Urinary bladder (tissue), 4 donors: Measurements from ENCODE around the gene PTK7. TPM values are rescaled to one million over a fixed set of nuclear protein-coding genes. Genes with fewer than 3 reads are reported as not detected.
A peak's percentile ranks its signal among the peaks of the same experiment; 100 is the strongest.
"Not testable (repeated sequence)": the region's sequence is repeated elsewhere in the genome, so short reads cannot be mapped to it uniquely, and the experiment has no call there.

ENCODE experiments used
- DNase-seq: peaks from one replicate; pipeline ENCODE4 v3.0.0-alpha.2; 2015; ENCODE audit errors: extremely low spot score
- H3K27ac ChIP-seq: one replicate; pipeline ENCODE4 v1.5.1; 2013; ENCODE audit warnings: low read depth, mild to moderate bottlenecking, moderate library complexity
- H3K36me3 ChIP-seq: one replicate; pipeline ENCODE4 v1.6.1; 2013; ENCODE audit warnings: mild to moderate bottlenecking, moderate library complexity; ENCODE audit not compliant: insufficient read depth
- H3K4me1 ChIP-seq: one replicate; pipeline ENCODE4 v1.6.1; 2013; ENCODE audit warnings: mild to moderate bottlenecking, moderate library complexity; ENCODE audit not compliant: insufficient read depth
- H3K4me3 ChIP-seq: one replicate; pipeline ENCODE4 v1.5.1; 2013; ENCODE audit warnings: low read depth, low read length
- WGBS: extraction: QIAGEN DNeasy Blood & Tissue Kit; methylation state at CpG from one replicate; pipeline ENCODE4 v1.1.7; 2013; 5-methylcytosine and 5-hydroxymethylcytosine counted together
- polyA plus RNA-seq: library from polyadenylated mRNA; stranded (reverse); fragments of 200-250 nt; gene quantifications from one replicate; pipeline ENCODE4 v1.2.3, GENCODE V29; 2013
- total RNA-seq: library from RNA; depleted of rRNA; stranded (reverse); fragments of >200 nt; gene quantifications from one replicate; pipeline ENCODE4 v1.2.3, GENCODE V29; 2014
- donor health status: healthy with polysubstance abuse.
- donor health status: healthy.

PTK7 gene
- total and polyA plus RNA-seq, 2 donors: 49.6 to 89.6 TPM

DNA sequence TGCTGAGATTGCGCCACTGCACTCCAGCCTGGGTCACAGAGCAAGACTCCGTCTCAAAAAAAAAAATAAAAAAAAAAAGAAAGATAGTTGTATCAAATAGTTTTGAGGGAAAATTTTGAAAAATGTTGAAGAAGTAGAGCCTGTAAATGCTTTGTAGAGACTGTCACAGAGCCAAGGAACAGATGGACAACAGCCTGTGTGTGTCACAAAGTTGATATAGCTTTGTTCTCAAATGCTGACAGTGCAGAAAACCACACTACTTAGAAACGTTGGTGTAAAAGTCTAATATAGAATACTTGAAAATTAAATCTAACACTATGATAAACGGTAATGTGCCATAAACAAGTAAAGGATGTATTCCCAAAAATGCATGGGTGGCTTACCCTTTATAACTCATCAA, 25.4 kb downstream of the PTK7 start:
- Histone ChIP-seq H3K4me3 (no peak overlapping the region), H3K36me3 (no peaks in the 10 kb centered on the region), H3K4me1 (no peaks in the 10 kb centered on the region), H3K27ac (no peak overlapping the region)
- no peak for DNase-seq
- 55% methylated on average over 4 of the region's 4 CpGs for WGBS

GRCh38 chr6:43103253-43103876, 27.3 kb downstream of the PTK7 start:
- H3K4me1 ChIP-seq: no peaks in the 10 kb centered on the region
- no peak for DNase-seq
- H3K4me3 ChIP-seq: no peak overlapping the region
- no peak overlapping the region for H3K27ac ChIP-seq
- WGBS: 64% methylated on average over 2 of the region's 2 CpGs
- no peaks in the 10 kb centered on the region for H3K36me3 ChIP-seq

GRCh38 chr6:43105538-43106222, 29.6 kb downstream of the PTK7 start:
- no peak overlapping the region for H3K27ac ChIP-seq
- no peaks in the 10 kb centered on the region for H3K36me3 ChIP-seq
- 95% methylated on average over 9 of the region's 9 CpGs for WGBS
- H3K4me1 ChIP-seq: no peaks in the 10 kb centered on the region
- no peak for DNase-seq
- H3K4me3 ChIP-seq: no peak overlapping the region

DNA sequence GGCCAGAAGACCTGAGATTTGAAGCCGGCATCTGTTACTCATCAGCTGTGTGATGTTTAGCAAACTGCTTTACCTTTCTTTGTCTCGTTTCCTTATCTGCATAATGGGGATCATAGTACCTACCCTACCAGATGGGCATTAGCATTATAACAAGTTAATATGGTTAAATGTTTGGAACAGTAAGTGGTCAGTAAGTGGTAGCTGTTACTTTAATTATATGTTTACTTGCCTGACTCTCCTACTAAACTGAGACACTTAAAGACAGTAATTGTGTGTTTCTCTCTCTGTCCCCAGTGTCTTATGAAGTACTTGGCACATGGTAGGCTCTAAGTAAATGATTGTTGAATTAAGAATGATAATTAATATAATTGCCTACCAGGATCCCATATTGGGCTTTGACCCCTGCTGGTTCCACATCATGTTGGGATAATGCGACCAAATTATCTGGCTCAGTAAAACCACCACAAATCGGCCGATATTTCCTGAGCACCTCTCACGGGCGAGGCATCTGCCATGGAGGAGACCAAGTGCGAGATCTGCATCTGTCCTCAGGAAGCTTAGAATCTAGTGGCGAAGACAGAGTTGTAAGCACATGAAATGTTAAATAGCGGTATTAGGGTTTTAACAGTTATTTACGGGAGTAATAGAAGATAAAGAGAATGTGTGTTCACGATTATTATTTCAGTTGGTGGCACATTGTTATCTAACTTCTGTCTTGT, 31.4 kb downstream of the PTK7 start:
- Histone ChIP-seq H3K27ac (no peak overlapping the region), H3K36me3 (no peaks in the 10 kb centered on the region), H3K4me3 (no peak overlapping the region), H3K4me1 (no peaks in the 10 kb centered on the region)
- 91% methylated on average over 12 of the region's 12 CpGs for WGBS
- DNase-seq: no peak

DNA sequence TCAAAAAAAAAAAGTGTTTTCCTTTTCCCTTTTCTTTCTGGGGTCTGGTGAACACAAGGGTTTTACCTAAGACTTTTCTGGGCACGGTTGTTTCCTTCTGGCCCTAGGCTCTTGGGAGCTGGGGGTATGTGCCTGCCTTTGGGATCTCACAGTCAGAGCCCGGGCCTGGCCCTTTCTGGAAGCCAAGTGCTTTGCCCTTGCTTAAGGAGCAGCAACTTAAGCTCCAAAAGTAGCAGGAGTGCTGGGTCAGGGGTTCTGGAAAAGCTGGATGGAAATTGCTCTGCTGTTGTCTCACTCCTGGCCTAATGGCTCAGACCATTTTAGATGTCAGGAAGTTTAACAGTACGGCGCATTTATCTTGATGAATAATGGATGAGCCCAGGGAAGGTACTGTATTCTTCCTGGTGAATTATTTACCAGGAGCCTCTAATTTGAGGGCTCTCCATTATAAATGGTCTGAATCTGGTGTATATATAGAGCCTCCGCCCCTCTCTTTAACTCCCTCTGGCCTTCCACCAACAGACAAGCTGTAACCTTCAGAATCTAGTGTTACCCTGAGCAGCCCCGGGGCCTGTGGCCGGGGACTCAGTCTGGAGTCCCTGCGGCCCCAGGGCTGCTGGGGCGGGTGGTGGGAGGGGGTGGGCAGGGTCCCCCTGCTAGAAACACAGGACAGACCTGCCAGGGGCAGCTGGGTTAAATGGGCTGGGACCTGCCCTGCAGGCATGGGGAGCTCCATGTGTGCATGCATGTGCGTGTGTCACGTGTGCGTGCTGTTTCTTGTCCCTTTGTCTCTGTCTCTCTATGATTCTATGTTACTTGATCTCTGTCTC, 37.5 kb downstream of the PTK7 start:
- no peak for DNase-seq
- no peaks in the 10 kb centered on the region for H3K36me3 ChIP-seq
- H3K27ac ChIP-seq: peak overlapping the region; percentile 72
- H3K4me3 ChIP-seq: no peak overlapping the region
- 45% methylated on average over 12 of the region's 12 CpGs for WGBS
- H3K4me1 ChIP-seq: peaks cover 3% of the 10 kb centered on the region

- Histone ChIP-seq H3K36me3 (no peaks in the 10 kb centered on the region), H3K27ac (no peak overlapping the region), H3K4me1 (peaks cover 3% of the 10 kb centered on the region), H3K4me3 (no peak overlapping the region)
- DNase-seq: no peak
- 87% methylated on average over 6 of the region's 6 CpGs for WGBS
These were observed 39.3 kb downstream of the PTK7 start for GRCh38 chr6:43115365-43115764.

DNA sequence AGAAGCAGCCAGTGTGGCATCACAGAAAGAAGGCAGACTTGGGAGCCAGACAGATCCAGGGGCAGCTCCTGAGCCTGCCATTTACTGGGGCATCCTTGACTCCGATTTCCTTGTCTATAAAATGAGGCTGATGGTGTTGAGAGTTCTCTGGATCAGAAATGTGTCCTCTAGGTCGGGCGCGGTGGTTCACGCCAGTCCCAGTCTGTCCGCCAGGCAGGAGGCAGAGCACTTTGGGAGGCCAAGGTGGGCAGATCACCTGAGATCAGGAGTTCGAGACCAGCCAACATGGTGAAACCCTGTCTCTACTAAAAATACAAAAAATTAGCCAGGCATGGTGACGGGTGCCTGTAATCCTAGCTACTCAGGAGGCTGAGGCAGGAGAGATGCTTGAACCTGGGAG, 41.4 kb downstream of the PTK7 start:
- not testable (repeated sequence) for H3K36me3 ChIP-seq, H3K27ac ChIP-seq, H3K4me1 ChIP-seq, DNase-seq, H3K4me3 ChIP-seq
- WGBS: 96% methylated on average over 8 of the region's 8 CpGs

- no peaks in the 10 kb centered on the region for H3K36me3 ChIP-seq
- 40% methylated on average over 4 of the region's 4 CpGs for WGBS
These were observed 43.4 kb downstream of the PTK7 start for GRCh38 chr6:43119482-43119881.

GRCh38 chr6:43120101-43120763, 44.1 kb downstream of the PTK7 start:
- DNase-seq: no peak
- Histone ChIP-seq H3K4me1 (no peaks in the 10 kb centered on the region), H3K27ac (no peak overlapping the region), H3K4me3 (no peak overlapping the region), H3K36me3 (no peaks in the 10 kb centered on the region)
- 85% methylated on average over 9 of the region's 9 CpGs for WGBS

More at GRCh38 chr6:43119482-43119881, 43.4 kb downstream of the PTK7 start:
- H3K4me3 ChIP-seq: no peak overlapping the region
- H3K4me1 ChIP-seq: no peaks in the 10 kb centered on the region
- DNase-seq: no peak
- H3K27ac ChIP-seq: no peak overlapping the region

DNA sequence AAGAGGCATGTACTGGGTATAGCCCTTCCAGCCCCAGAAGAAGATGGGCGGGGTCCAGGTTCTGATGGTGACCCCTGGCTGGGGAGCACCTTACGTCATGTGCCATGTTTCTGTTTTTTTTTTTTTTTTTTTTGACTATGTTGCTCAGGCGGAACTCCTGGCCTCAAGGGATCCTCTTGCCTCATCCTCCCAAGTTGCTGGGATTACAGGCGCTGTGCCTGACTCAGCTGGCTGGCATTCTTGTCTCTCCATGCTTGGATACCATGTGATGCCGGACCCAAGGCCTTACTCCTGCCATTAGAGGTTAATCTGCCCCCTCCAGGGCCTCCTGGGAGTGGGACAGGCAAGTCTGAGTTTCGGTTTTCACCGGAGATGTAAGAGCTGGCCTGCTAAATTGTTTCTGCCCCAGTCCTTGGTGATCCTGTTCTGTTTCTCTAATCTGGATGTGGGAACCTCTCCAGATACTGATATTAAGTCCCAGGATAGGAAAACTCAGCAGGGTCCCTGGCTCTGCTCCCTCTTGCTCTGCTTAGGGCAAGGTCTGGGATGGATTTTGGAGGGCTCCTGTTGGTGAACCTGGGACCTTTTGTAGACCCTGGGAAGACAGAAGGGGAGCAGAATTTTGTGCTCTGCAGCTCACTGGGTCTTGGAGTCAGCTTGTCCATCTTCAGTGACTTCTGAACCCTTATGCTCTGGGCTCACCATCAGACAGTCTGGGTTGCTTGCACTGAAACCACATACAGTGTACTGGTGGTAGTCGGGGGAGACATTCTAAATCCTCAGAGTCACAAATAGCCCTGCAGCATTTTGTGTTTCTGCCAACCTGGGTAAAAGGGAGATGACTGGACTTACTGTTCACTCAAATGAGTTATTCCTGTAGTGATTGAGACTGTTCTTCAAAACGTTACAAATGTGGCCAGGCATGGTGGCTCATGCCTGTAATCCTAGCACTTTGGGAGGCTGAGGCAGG, 45.1 kb downstream of the PTK7 start:
- no peak for DNase-seq
- Histone ChIP-seq H3K27ac (peak overlapping the region; percentile 55), H3K4me1 (no peaks in the 10 kb centered on the region)

DNA sequence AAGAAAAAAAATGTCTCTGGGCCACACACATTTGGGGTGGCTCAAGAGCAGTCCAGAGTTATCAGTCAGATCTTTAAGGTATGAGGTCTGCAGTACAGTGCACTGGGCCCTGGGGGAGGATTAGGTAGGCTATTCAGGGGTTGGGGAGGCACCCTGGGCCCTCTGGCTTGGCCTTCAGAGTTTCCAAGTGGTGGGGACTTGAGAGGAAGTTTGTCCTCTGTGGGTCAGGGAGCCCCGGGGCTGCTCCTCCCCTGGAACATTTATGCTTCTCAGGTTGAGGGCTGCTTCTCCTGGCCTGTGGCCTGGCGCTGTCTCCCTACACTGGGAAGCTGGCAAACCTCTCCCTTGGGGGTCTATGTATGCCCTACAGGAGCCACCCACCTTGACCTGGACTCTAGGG, 46.0 kb downstream of the PTK7 start:
- DNase-seq: no peak
- H3K4me1 ChIP-seq: no peaks in the 10 kb centered on the region
- H3K27ac ChIP-seq: no peak overlapping the region
- no peak overlapping the region for H3K4me3 ChIP-seq
- no peaks in the 10 kb centered on the region for H3K36me3 ChIP-seq
- 69% methylated on average over 2 of the region's 2 CpGs for WGBS

More for the DNA sequence above, 45.1 kb downstream of the PTK7 start:
- no peak overlapping the region for H3K4me3 ChIP-seq
- 34% methylated on average over 9 of the region's 9 CpGs for WGBS
- no peaks in the 10 kb centered on the region for H3K36me3 ChIP-seq
